ENCODE data around the gene REG3A.

REG3A gene

DNA sequence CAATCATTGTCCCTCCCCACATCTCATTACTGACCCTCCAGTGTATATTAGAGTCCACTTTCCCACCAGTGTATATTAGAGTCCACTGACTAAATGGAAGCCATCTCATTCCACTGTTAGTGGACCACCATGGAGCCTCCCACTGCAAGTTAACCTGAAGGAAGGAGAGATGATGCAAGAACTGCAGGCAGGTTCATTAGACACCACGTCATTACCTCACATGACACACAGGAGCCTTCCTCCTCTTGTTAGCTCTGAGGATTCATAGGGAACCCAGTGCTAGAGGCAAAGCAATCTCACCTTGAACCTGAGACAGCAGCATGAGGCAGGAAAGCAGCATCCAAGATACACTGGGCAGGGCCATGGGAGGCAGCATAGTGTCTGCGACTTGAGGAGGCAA is 523 bp downstream of the REG3A start:
- no peaks in the 10 kb centered on the region for H3K9me3 ChIP-seq (ENCODE audit: insufficient read depth, low read length)
- H3K9ac ChIP-seq (ENCODE audit: low read length): no peak overlapping the region
- H3K79me2 ChIP-seq (ENCODE audit: low read length): no peaks in the 10 kb centered on the region
- H3K27me3 ChIP-seq (ENCODE audit: low read depth, low read length): no peaks in the 10 kb centered on the region
- H3K4me2 ChIP-seq (ENCODE audit: low read length): no peak overlapping the region
- H2AFZ ChIP-seq (ENCODE audit: low read depth, low read length): no peak overlapping the region
- no peak overlapping the region for H3K27ac ChIP-seq (ENCODE audit: low read length)
- no peak overlapping the region for H3K4me3 ChIP-seq (ENCODE audit: low read length)
- TF ChIP-seq CTCF (IDR thresholded peaks at IDR 0.05; ENCODE audit: low read depth, low read length): no peak
- TF ChIP-seq EZH2phosphoT487 (IDR thresholded peaks at IDR 0.05; ENCODE audit: low read depth): no peak
- H3K4me1 ChIP-seq (ENCODE audit: low read length): no peaks in the 10 kb centered on the region
- no peaks in the 10 kb centered on the region for H4K20me1 ChIP-seq (ENCODE audit: insufficient read depth, low read length)
- no peaks in the 10 kb centered on the region for H3K36me3 ChIP-seq (replicated peaks; ENCODE audit: low read depth, low read length)

DNA sequence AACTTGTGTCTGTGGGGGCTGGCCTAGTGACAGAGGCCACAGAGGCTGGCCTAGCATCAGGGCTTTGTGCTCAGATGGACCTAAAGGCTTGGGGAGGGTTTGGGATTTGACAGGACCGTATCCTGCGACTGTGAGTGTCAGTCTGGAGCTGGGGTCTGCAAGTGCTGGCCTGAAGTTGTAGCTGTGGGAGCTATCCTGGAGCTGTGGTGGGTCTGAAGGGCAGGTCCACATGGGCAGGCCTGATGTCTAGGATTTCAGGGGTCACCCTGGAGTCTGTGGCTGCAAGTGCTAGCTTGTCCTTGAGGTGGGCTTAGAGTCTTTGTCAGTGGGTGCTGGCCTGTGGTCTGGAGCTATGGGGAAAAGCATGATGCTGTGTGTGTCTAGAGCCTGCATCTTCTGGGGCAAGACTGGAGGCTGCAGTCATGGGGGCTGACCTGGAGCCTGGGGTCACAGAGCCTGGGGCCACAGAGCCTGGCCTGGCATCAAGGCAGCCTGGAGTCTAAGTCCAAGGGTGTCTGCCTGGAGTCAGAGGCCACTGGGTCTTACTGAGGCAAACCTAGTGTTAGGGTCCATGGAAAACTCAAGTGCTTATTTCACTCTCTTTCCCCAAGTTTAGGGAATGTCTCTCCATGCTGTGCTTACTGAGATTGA is 3.6 kb downstream of the REG3A start:
- no peak overlapping the region for H3K9ac ChIP-seq (ENCODE audit: low read length)
- H3K4me3 ChIP-seq (ENCODE audit: low read length): no peak overlapping the region
- H4K20me1 ChIP-seq (ENCODE audit: insufficient read depth, low read length): no peaks in the 10 kb centered on the region
- no peaks in the 10 kb centered on the region for H3K4me1 ChIP-seq (ENCODE audit: low read length)
- H2AFZ ChIP-seq (ENCODE audit: low read depth, low read length): no peak overlapping the region
- H3K36me3 ChIP-seq (replicated peaks; ENCODE audit: low read depth, low read length): no peaks in the 10 kb centered on the region
- H3K27ac ChIP-seq (ENCODE audit: low read length): no peak overlapping the region
- no peaks in the 10 kb centered on the region for H3K79me2 ChIP-seq (ENCODE audit: low read length)
- no peak overlapping the region for H3K4me2 ChIP-seq (ENCODE audit: low read length)
- TF ChIP-seq EZH2phosphoT487 (IDR thresholded peaks at IDR 0.05; ENCODE audit: low read depth) (no peak), CTCF (IDR thresholded peaks at IDR 0.05; ENCODE audit: low read depth, low read length) (no peak)
- no peaks in the 10 kb centered on the region for H3K27me3 ChIP-seq (ENCODE audit: low read depth, low read length)
- H3K9me3 ChIP-seq (ENCODE audit: insufficient read depth, low read length): no peaks in the 10 kb centered on the region

- Histone ChIP-seq H3K4me2 (ENCODE audit: low read length) (no peak overlapping the region), H3K36me3 (replicated peaks; ENCODE audit: low read depth, low read length) (no peaks in the 10 kb centered on the region), H2AFZ (ENCODE audit: low read depth, low read length) (no peak overlapping the region), H3K4me3 (ENCODE audit: low read length) (no peak overlapping the region), H3K27ac (ENCODE audit: low read length) (no peak overlapping the region), H3K79me2 (ENCODE audit: low read length) (no peaks in the 10 kb centered on the region), H3K4me1 (ENCODE audit: low read length) (no peaks in the 10 kb centered on the region), H3K9me3 (ENCODE audit: insufficient read depth, low read length) (no peaks in the 10 kb centered on the region), H3K27me3 (ENCODE audit: low read depth, low read length) (no peaks in the 10 kb centered on the region), H4K20me1 (ENCODE audit: insufficient read depth, low read length) (no peaks in the 10 kb centered on the region), H3K9ac (ENCODE audit: low read length) (no peak overlapping the region)
- TF ChIP-seq CTCF (IDR thresholded peaks at IDR 0.05; ENCODE audit: low read depth, low read length) (no peak), EZH2phosphoT487 (IDR thresholded peaks at IDR 0.05; ENCODE audit: low read depth) (no peak)
These were observed 20.1 kb downstream of the REG3A start for GRCh38 chr2:79139423-79139822.

- no peaks in the 10 kb centered on the region for H3K4me1 ChIP-seq (ENCODE audit: low read length)
- H3K27me3 ChIP-seq (ENCODE audit: low read depth, low read length): no peaks in the 10 kb centered on the region
- TF ChIP-seq EZH2phosphoT487 (IDR thresholded peaks at IDR 0.05; ENCODE audit: low read depth) (no peak), CTCF (IDR thresholded peaks at IDR 0.05; ENCODE audit: low read depth, low read length) (no peak)
These were observed 21.2 kb downstream of the REG3A start for GRCh38 chr2:79138385-79138784.

More at GRCh38 chr2:79138385-79138784, 21.2 kb downstream of the REG3A start:
- no peaks in the 10 kb centered on the region for H3K36me3 ChIP-seq (replicated peaks; ENCODE audit: low read depth, low read length)
- H4K20me1 ChIP-seq (ENCODE audit: insufficient read depth, low read length): no peaks in the 10 kb centered on the region
- H3K9me3 ChIP-seq (ENCODE audit: insufficient read depth, low read length): no peaks in the 10 kb centered on the region
- no peak overlapping the region for H3K9ac ChIP-seq (ENCODE audit: low read length)
- no peak overlapping the region for H3K4me3 ChIP-seq (ENCODE audit: low read length)
- H2AFZ ChIP-seq (ENCODE audit: low read depth, low read length): no peak overlapping the region
- no peaks in the 10 kb centered on the region for H3K79me2 ChIP-seq (ENCODE audit: low read length)
- H3K27ac ChIP-seq (ENCODE audit: low read length): no peak overlapping the region
- no peak overlapping the region for H3K4me2 ChIP-seq (ENCODE audit: low read length)
